Sigmoid colon (tissue), 7 donors: ENCODE data around the gene MYH9. TPM values are rescaled to one million over a fixed set of nuclear protein-coding genes. Genes with fewer than 3 reads are reported as not detected.

Experiments
- DNase-seq: peaks from one replicate; pipeline ENCODE4 v3.0.0-alpha.2; 2019
- H3K27ac ChIP-seq, 4 donors: fragments of 200-600 bp; sonication (generic); one replicate each; pipeline ENCODE4 v1.5.1; 2016 to 2019; ENCODE audit warnings: mild to moderate bottlenecking in 1 of 4
- H3K27me3 ChIP-seq, 3 donors: fragments of 200-600 bp; sonication (generic); one replicate each; pipeline ENCODE4 v1.5.1; 2019; ENCODE audit warnings: mild to moderate bottlenecking in 1 of 3
- H3K36me3 ChIP-seq, 4 donors: fragments of 200-600 bp; sonication (generic); one replicate each; pipeline ENCODE4 v1.5.1; 2016 to 2019
- H3K4me1 ChIP-seq, 4 donors: fragments of 200-600 bp; sonication (generic); one replicate each; pipeline ENCODE4 v1.5.1; 2017 to 2019
- H3K4me3 ChIP-seq, 4 donors: fragments of 200-600 bp; sonication (generic); one replicate each; pipeline ENCODE4 v1.5.1; 2017 to 2019; ENCODE audit warnings: mild to moderate bottlenecking in 2 of 4, moderate library complexity in 1 of 4
- H3K9me3 ChIP-seq, 4 donors: fragments of 200-600 bp in 3 of 4; sonication (generic) in 3 of 4; one replicate each; pipeline versions ENCODE4 v1.5.1 to v1.6.1; 2013 to 2019
- EP300 ChIP-seq, 4 donors: sonication (generic); formaldehyde crosslinking; IDR thresholded peaks; one replicate each; pipeline ENCODE4 v1.6.1; 2017; ENCODE audit warnings: antibody characterized with exemption in 4 of 4
- POLR2A ChIP-seq, 2 donors: fragments of 450-650 bp; IDR thresholded peaks; one replicate each; pipeline ENCODE4 v1.6.1; 2016; ENCODE audit warnings: antibody characterized with exemption in 2 of 2, mild to moderate bottlenecking in 2 of 2, moderate library complexity in 2 of 2
- POLR2AphosphoS5 ChIP-seq, 4 donors: sonication (generic); formaldehyde crosslinking; IDR thresholded peaks; one replicate each; pipeline ENCODE4 v1.6.1; 2017; ENCODE audit warnings: antibody characterized with exemption in 4 of 4
- WGBS, 2 donors: extraction: QIAGEN DNeasy Blood & Tissue Kit; methylation state at CpG; one replicate each; pipeline ENCODE4 v1.1.7; 2013; 5-methylcytosine and 5-hydroxymethylcytosine counted together
- intact Hi-C: fragments of 100-400 bp; cut with DNase I; formaldehyde crosslinking; loops from one replicate; pipeline ENCODE4 v1.15.1; 2023
- polyA plus RNA-seq, 3 donors: library from polyadenylated mRNA; stranded (reverse); fragments of 200-250 nt; gene quantifications; one replicate each; pipeline ENCODE4 v1.2.3, GENCODE V29; 2013
- total RNA-seq, 4 donors: library from RNA; depleted of rRNA; stranded (reverse); fragments of >200 nt; gene quantifications; one replicate each; pipeline ENCODE4 v1.1.0, GENCODE V29; 2016
- TF ChIP-seq, protein P1 (sequence below), 4 experiments: fragments of 450-650 bp in 3 of 4; fragments of 200-600 bp in 1 of 4; IDR thresholded peaks; one replicate each; pipeline ENCODE4 v1.5.1; 2016 to 2019; ENCODE audit warnings: antibody characterized with exemption in 4 of 4, mild to moderate bottlenecking in 3 of 4, moderate library complexity in 2 of 4
- donor health status: healthy with polysubstance abuse.
- donor health status: Bipolar disorder and iron deficiency.
- donor health status: healthy.

Gene MYH9
- total and polyA plus RNA-seq, 7 donors: 63.7 to 307 (median 182) TPM

GRCh38 chr22:36375071-36375980, 12.4 kb downstream of the MYH9 start:
- Histone ChIP-seq H3K4me3 (no peak overlapping the region), H3K36me3 (peaks cover 0 to 5% (median 2%) of the 10 kb centered on the region in 4 donors), H3K9me3 (no peaks in the 10 kb centered on the region), H3K27me3 (no peaks in the 10 kb centered on the region), H3K27ac (peak overlapping the region; percentile 98 to 100 (median 100)), H3K4me1 (peaks cover 0 to 100% (median 100%) of the 10 kb centered on the region in 4 donors)
- intact Hi-C loops: no loop called here
- no peak for DNase-seq
- WGBS, 2 donors: 71 to 76% methylated on average over 9 of the region's 9 CpGs
- TF ChIP-seq, protein P1, sequence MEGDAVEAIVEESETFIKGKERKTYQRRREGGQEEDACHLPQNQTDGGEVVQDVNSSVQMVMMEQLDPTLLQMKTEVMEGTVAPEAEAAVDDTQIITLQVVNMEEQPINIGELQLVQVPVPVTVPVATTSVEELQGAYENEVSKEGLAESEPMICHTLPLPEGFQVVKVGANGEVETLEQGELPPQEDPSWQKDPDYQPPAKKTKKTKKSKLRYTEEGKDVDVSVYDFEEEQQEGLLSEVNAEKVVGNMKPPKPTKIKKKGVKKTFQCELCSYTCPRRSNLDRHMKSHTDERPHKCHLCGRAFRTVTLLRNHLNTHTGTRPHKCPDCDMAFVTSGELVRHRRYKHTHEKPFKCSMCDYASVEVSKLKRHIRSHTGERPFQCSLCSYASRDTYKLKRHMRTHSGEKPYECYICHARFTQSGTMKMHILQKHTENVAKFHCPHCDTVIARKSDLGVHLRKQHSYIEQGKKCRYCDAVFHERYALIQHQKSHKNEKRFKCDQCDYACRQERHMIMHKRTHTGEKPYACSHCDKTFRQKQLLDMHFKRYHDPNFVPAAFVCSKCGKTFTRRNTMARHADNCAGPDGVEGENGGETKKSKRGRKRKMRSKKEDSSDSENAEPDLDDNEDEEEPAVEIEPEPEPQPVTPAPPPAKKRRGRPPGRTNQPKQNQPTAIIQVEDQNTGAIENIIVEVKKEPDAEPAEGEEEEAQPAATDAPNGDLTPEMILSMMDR (IDR thresholded peaks at IDR 0.05): no peak
- TF ChIP-seq POLR2A (IDR thresholded peaks at IDR 0.05): no peak
- TF ChIP-seq POLR2AphosphoS5 (IDR thresholded peaks at IDR 0.05): peak in 3 of 4 donors; percentile 21 to 41 (median 35)

GRCh38 chr22:36374603-36375024, 13.2 kb downstream of the MYH9 start:
- H3K4me1 ChIP-seq: peaks cover 0 to 100% (median 100%) of the 10 kb centered on the region in 4 donors
- no peak for DNase-seq

GRCh38 chr22:36373258-36373579, 14.5 kb downstream of the MYH9 start:
- intact Hi-C loops: loop anchor here (5.0 kb wide), 1 partner anchor 99 kb away; no protein-coding TSS in a partner anchor
- peaks cover 0 to 100% (median 100%) of the 10 kb centered on the region in 4 donors for H3K4me1 ChIP-seq
- H3K27ac ChIP-seq: peak overlapping the region; percentile 98 to 100 (median 100)
- peaks cover 0 to 5% (median 0%) of the 10 kb centered on the region in 4 donors for H3K36me3 ChIP-seq
- TF ChIP-seq EP300 (IDR thresholded peaks at IDR 0.05) (no peak), POLR2AphosphoS5 (IDR thresholded peaks at IDR 0.05) (peak in 2 of 4 donors; percentile 5 to 10)
- TF ChIP-seq, protein P1 (IDR thresholded peaks at IDR 0.05): no peak
- DNase-seq: no peak
- peak overlapping the region in 2 of 4 donors; percentile 6 to 22 for H3K4me3 ChIP-seq
- H3K9me3 ChIP-seq: no peaks in the 10 kb centered on the region
- WGBS, 2 donors: 29 to 51% methylated on average over 7 of the region's 7 CpGs
- H3K27me3 ChIP-seq: no peaks in the 10 kb centered on the region

More at GRCh38 chr22:36374603-36375024, 13.2 kb downstream of the MYH9 start:
- Histone ChIP-seq H3K9me3 (no peaks in the 10 kb centered on the region), H3K27me3 (no peaks in the 10 kb centered on the region), H3K27ac (peak overlapping the region; percentile 98 to 100 (median 100)), H3K36me3 (peaks cover 0 to 5% (median 0%) of the 10 kb centered on the region in 4 donors), H3K4me3 (no peak overlapping the region)
- TF ChIP-seq POLR2AphosphoS5 (IDR thresholded peaks at IDR 0.05): peak in 3 of 4 donors; percentile 17 to 23 (median 17)
- no peak for TF ChIP-seq EP300 (IDR thresholded peaks at IDR 0.05)
- TF ChIP-seq, protein P1 (IDR thresholded peaks at IDR 0.05): no peak
- WGBS, 2 donors: 42 to 63% methylated on average over 11 of the region's 11 CpGs
- intact Hi-C loops: loop anchor here (5.0 kb wide), 1 partner anchor 98 kb away; no protein-coding TSS in a partner anchor

DNA sequence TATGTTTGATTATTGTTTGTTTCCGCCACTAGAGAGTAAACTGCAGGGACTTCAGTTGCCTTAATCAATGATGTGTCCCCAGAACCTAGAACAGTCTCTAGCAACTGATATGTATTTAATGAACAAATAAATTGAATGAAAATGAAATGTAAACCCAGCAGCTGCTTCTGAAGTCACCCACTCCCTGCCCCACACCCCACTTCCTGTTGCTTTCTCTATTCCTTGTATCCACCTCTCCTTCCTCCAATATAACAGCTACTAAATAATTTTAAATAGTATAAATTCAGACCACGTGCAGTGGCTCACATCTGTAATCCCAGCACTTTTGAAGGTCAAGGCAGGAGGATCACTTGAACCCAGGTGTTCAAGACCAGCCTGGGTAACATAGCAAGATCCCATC, 15.8 kb downstream of the MYH9 start:
- Histone ChIP-seq H3K4me3 (no peak overlapping the region), H3K27ac (peak overlapping the region; percentile 98 to 100 (median 100)), H3K9me3 (no peaks in the 10 kb centered on the region), H3K36me3 (peaks cover 0 to 5% (median under 1%) of the 10 kb centered on the region in 4 donors), H3K4me1 (peaks cover 0 to 100% (median 100%) of the 10 kb centered on the region in 4 donors), H3K27me3 (no peaks in the 10 kb centered on the region)
- no peak for TF ChIP-seq POLR2AphosphoS5 (IDR thresholded peaks at IDR 0.05)
- 69 to 71% methylated on average over 2 of the region's 2 CpGs for WGBS, 2 donors
- intact Hi-C loops: loop anchor here (2.0 to 5.0 kb wide), 2 partner anchors 21 to 100 kb away; no protein-coding TSS in a partner anchor
- DNase-seq: no peak
